ENCODE results near the gene CBX3.
"Not testable (repeated sequence)": the region's sequence is repeated elsewhere in the genome, so short reads cannot be mapped to it uniquely, and the experiment has no call there.

Gene CBX3

GRCh38 chr7:26183545-26184280 is 17.8 kb upstream of the CBX3 start:
- H3K27me3 ChIP-seq (ENCODE audit: low read length): no peaks in the 10 kb centered on the region
- H3K79me2 ChIP-seq (ENCODE audit: insufficient read depth, low read length): no peaks in the 10 kb centered on the region
- no peak overlapping the region for H2AFZ ChIP-seq (ENCODE audit: low read depth, low read length, severe bottlenecking)
- H4K20me1 ChIP-seq (ENCODE audit: low read depth, low read length): peaks cover 2% of the 10 kb centered on the region; the same call in 1 of the 2 replicates
- H3K36me3 ChIP-seq (ENCODE audit: low read length): peaks cover 1% of the 10 kb centered on the region
- TF ChIP-seq EZH2phosphoT487 (conservative IDR thresholded peaks at IDR 0.05; ENCODE audit: low read length) (no peak), CTCF (IDR thresholded peaks at IDR 0.05; ENCODE audit: insufficient read depth, low read length, poor library complexity, severe bottlenecking) (no peak)
- no peak overlapping the region for H3K9ac ChIP-seq (ENCODE audit: low read length)
- no peak overlapping the region for H3K4me3 ChIP-seq (ENCODE audit: insufficient read depth, low read length, poor library complexity, severe bottlenecking)
- no peaks in the 10 kb centered on the region for H3K9me3 ChIP-seq (ENCODE audit: insufficient read depth, low read length)
- H3K27ac ChIP-seq (ENCODE audit: low read depth, low read length): peak overlapping the region; percentile 6; the same call in 1 of the 2 replicates
- H3K4me2 ChIP-seq (ENCODE audit: low read depth, low read length, poor library complexity, severe bottlenecking): no peak overlapping the region
- H3K9me2 ChIP-seq (replicated peaks; ENCODE audit: insufficient read depth, low read length): no peaks in the 10 kb centered on the region
- H3F3A ChIP-seq (ENCODE audit: insufficient read depth): peaks cover 79% of the 10 kb centered on the region

GRCh38 chr7:26184281-26185101 is 17.1 kb upstream of the CBX3 start:
- Histone ChIP-seq H4K20me1 (ENCODE audit: low read depth, low read length) (peaks cover 10% of the 10 kb centered on the region), H3F3A (ENCODE audit: insufficient read depth) (peaks cover 87% of the 10 kb centered on the region), H3K27ac (ENCODE audit: low read depth, low read length) (peak overlapping the region; percentile 6; the same call in 1 of the 2 replicates)
- H3K4me3 ChIP-seq (ENCODE audit: insufficient read depth, low read length, poor library complexity, severe bottlenecking); H3K9me2 ChIP-seq (replicated peaks; ENCODE audit: insufficient read depth, low read length); H3K36me3 ChIP-seq (ENCODE audit: low read length); H3K4me2 ChIP-seq (ENCODE audit: low read depth, low read length, poor library complexity, severe bottlenecking); H3K79me2 ChIP-seq (ENCODE audit: insufficient read depth, low read length); H2AFZ ChIP-seq (ENCODE audit: low read depth, low read length, severe bottlenecking); H3K9me3 ChIP-seq (ENCODE audit: insufficient read depth, low read length); H3K9ac ChIP-seq (ENCODE audit: low read length); H3K27me3 ChIP-seq (ENCODE audit: low read length): not testable (repeated sequence)

GRCh38 chr7:26185131-26185843 is 16.3 kb upstream of the CBX3 start:
- Histone ChIP-seq H3F3A (ENCODE audit: insufficient read depth) (peaks cover 94% of the 10 kb centered on the region), H3K9me3 (ENCODE audit: insufficient read depth, low read length) (no peaks in the 10 kb centered on the region), H3K27me3 (ENCODE audit: low read length) (no peaks in the 10 kb centered on the region), H3K9ac (ENCODE audit: low read length) (no peak overlapping the region), H4K20me1 (ENCODE audit: low read depth, low read length) (peaks cover 18% of the 10 kb centered on the region), H2AFZ (ENCODE audit: low read depth, low read length, severe bottlenecking) (no peak overlapping the region), H3K4me3 (ENCODE audit: insufficient read depth, low read length, poor library complexity, severe bottlenecking) (no peak overlapping the region), H3K27ac (ENCODE audit: low read depth, low read length) (peak overlapping the region; percentile 6; the same call in 1 of the 2 replicates), H3K79me2 (ENCODE audit: insufficient read depth, low read length) (0 out of 2 replicates have a peak, but pooled peaks cover under 1% of the 10 kb centered on the region), H3K4me2 (ENCODE audit: low read depth, low read length, poor library complexity, severe bottlenecking) (no peak overlapping the region), H3K36me3 (ENCODE audit: low read length) (peaks cover 17% of the 10 kb centered on the region), H3K9me2 (replicated peaks; ENCODE audit: insufficient read depth, low read length) (no peaks in the 10 kb centered on the region)
- no peak for TF ChIP-seq EZH2phosphoT487 (conservative IDR thresholded peaks at IDR 0.05; ENCODE audit: low read length)
- TF ChIP-seq CTCF (IDR thresholded peaks at IDR 0.05; ENCODE audit: insufficient read depth, low read length, poor library complexity, severe bottlenecking): no peak

Measured in SU-DHL-6 (cell line).